HG03432 (cell line): ENCODE data around the gene PCDH18.
A peak's percentile ranks its signal among the peaks of the same experiment; 100 is the strongest.
"Not testable (repeated sequence)": the region's sequence is repeated elsewhere in the genome, so short reads cannot be mapped to it uniquely, and the experiment has no call there.

Experiments
- ATAC-seq: cut with Tn5 transposase; IDR thresholded peaks from one replicate; pipeline ENCODE4 v1.9.1; 2021; ENCODE audit warnings: mild to moderate bottlenecking, moderate library complexity; ENCODE audit not compliant: unreplicated experiment

Gene PCDH18

GRCh38 chr4:137531986-137532868 lies at the start of gene PCDH18:
TSS of gene PCDH18 (minus strand) at chr4:137532494. CDS start at chr4:137532088, 406 bp downstream.
- ATAC-seq = peak; percentile 90

- ATAC-seq = no peak
Measured at GRCh38 chr4:137576446-137576845, 44.2 kb upstream of the PCDH18 start.

GRCh38 chr4:137572647-137573046 lies 40.4 kb upstream of the PCDH18 start:
- no peak for ATAC-seq

GRCh38 chr4:137572163-137572562 lies 39.9 kb upstream of the PCDH18 start:
- ATAC-seq = no peak

GRCh38 chr4:137559801-137560200 lies 27.5 kb upstream of the PCDH18 start:
- ATAC-seq = no peak

- peak; percentile 48 for ATAC-seq
Measured at GRCh38 chr4:137558951-137559350, 26.7 kb upstream of the PCDH18 start.

- ATAC-seq = no peak
Measured at GRCh38 chr4:137545461-137545861, 13.2 kb upstream of the PCDH18 start.

GRCh38 chr4:137543648-137544047 lies 11.4 kb upstream of the PCDH18 start:
- ATAC-seq = no peak

GRCh38 chr4:137543198-137543597 lies 10.9 kb upstream of the PCDH18 start:
- ATAC-seq = no peak

- peak; percentile 52 for ATAC-seq
Measured at GRCh38 chr4:137541876-137542646, 9.8 kb upstream of the PCDH18 start.

- ATAC-seq = no peak
Measured at GRCh38 chr4:137541181-137541580, 8.9 kb upstream of the PCDH18 start.

GRCh38 chr4:137540356-137540755 lies 8.1 kb upstream of the PCDH18 start:
- no peak for ATAC-seq

- ATAC-seq = no peak
Measured at GRCh38 chr4:137538526-137538925, 6.2 kb upstream of the PCDH18 start.

GRCh38 chr4:137537807-137538206 lies 5.5 kb upstream of the PCDH18 start:
- not testable (repeated sequence) for ATAC-seq

- no peak for ATAC-seq
Measured at GRCh38 chr4:137536789-137537561, 4.7 kb upstream of the PCDH18 start.

- no peak for ATAC-seq
Measured at GRCh38 chr4:137535718-137536117, 3.4 kb upstream of the PCDH18 start.

- no peak for ATAC-seq
Measured at GRCh38 chr4:137534516-137534915, 2.2 kb upstream of the PCDH18 start.

- no peak for ATAC-seq
Measured at GRCh38 chr4:137533855-137534254, 1.6 kb upstream of the PCDH18 start.

- ATAC-seq = peak; percentile 17
Measured at GRCh38 chr4:137532869-137533236, 559 bp upstream of the PCDH18 start.

GRCh38 chr4:137531168-137531985 lies 917 bp downstream of the PCDH18 start:
- no peak for ATAC-seq
